ENCODE results near the gene PCDHB9. TPM values are rescaled to one million over a fixed set of nuclear protein-coding genes. Genes with fewer than 3 reads are reported as not detected.
A peak's percentile ranks its signal among the peaks of the same experiment; 100 is the strongest.
"Not testable (repeated sequence)": the region's sequence is repeated elsewhere in the genome, so short reads cannot be mapped to it uniquely, and the experiment has no call there.

Gene PCDHB9
- total RNA-seq (2014; rRNA removed; shearing (Covaris generic); ENCODE audit: low replicate concordance) = 0.11 and 0.29 TPM in 2 replicates

DNA sequence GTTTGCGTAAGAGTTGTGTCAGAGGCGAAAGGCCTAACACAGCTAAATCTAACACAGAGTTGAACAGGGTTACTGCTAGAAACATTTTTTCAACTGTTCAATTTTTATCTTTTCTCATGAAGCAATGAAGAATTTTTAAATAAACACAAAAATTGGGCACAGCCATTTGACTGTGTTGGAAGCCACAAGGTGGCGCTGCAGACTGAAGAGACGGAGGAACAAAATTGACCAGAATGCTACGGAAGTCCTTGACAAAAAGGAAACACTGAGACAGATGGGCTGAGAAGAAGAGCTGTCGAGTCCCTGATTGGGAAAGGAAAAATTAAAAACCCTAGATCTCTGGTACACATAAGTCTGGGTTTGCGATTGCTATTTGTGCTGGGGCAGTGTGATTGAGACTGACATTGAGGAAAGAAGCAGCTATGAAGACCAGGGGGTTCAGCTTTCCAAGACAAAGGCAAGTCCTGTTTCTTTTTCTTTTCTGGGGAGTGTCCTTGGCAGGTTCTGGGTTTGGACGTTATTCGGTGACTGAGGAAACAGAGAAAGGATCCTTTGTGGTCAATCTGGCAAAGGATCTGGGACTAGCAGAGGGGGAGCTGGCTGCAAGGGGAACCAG lies at the start of gene PCDHB9:
PCDHB9 (plus strand) TSS at position 265 of the 616 bp plus-strand sequence; CDS start at position 423, 158 bp downstream.
- DNase-seq = peak; percentile 76
- no peaks in the 10 kb centered on the region for H3K36me3 ChIP-seq (ENCODE audit: insufficient read depth, low read length)
- no peaks in the 10 kb centered on the region for H4K20me1 ChIP-seq (ENCODE audit: insufficient read depth, low read depth, low read length)
- H3K4me2 ChIP-seq (ENCODE audit: low read depth, low read length, poor library complexity, severe bottlenecking) = no peak within 1 kb of the TSS
- H2AFZ ChIP-seq (ENCODE audit: low read length) = peak within 1 kb of the TSS; percentile 62; the same call in 1 of the 2 replicates
- no peak within 1 kb of the TSS for H3K27ac ChIP-seq (ENCODE audit: low read length)
- peak within 1 kb of the TSS; percentile 19; the same call in 1 of the 2 replicates for H3K9ac ChIP-seq (ENCODE audit: low read length)
- no peaks in the 10 kb centered on the region for H3K9me2 ChIP-seq (replicated peaks; ENCODE audit: insufficient read depth, low read length)
- H3K27me3 ChIP-seq (ENCODE audit: low read length) = no peaks in the 10 kb centered on the region
- no peak within 1 kb of the TSS for H3K4me3 ChIP-seq (ENCODE audit: low read length)
- H3K9me3 ChIP-seq (ENCODE audit: low read length) = no peaks in the 10 kb centered on the region
- H3K4me1 ChIP-seq (ENCODE audit: low read length) = no peaks in the 10 kb centered on the region
- H3K79me2 ChIP-seq (ENCODE audit: low read length) = no peaks in the 10 kb centered on the region

DNA sequence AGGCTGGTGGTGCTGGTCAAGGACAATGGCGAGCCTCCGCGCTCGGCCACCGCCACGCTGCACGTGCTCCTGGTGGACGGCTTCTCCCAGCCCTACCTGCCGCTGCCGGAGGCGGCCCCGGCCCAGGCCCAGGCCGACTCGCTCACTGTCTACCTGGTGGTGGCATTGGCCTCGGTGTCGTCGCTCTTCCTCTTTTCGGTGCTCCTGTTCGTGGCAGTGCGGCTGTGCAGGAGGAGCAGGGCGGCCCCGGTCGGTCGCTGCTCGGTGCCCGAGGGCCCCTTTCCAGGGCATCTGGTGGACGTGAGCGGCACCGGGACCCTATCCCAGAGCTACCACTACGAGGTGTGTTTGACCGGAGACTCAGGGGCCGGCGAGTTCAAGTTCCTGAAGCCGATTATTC lies 49.6 kb upstream of the PCDHB9 start:
- H3K4me2 ChIP-seq (ENCODE audit: low read depth, low read length, poor library complexity, severe bottlenecking); H3K27me3 ChIP-seq (ENCODE audit: low read length); H4K20me1 ChIP-seq (ENCODE audit: insufficient read depth, low read depth, low read length); H3K4me3 ChIP-seq (ENCODE audit: low read length); DNase-seq; H3K27ac ChIP-seq (ENCODE audit: low read length); H3K36me3 ChIP-seq (ENCODE audit: insufficient read depth, low read length); H3K4me1 ChIP-seq (ENCODE audit: low read length); H2AFZ ChIP-seq (ENCODE audit: low read length); H3K9ac ChIP-seq (ENCODE audit: low read length); H3K79me2 ChIP-seq (ENCODE audit: low read length); H3K9me3 ChIP-seq (ENCODE audit: low read length); H3K9me2 ChIP-seq (replicated peaks; ENCODE audit: insufficient read depth, low read length): not testable (repeated sequence)

DNA sequence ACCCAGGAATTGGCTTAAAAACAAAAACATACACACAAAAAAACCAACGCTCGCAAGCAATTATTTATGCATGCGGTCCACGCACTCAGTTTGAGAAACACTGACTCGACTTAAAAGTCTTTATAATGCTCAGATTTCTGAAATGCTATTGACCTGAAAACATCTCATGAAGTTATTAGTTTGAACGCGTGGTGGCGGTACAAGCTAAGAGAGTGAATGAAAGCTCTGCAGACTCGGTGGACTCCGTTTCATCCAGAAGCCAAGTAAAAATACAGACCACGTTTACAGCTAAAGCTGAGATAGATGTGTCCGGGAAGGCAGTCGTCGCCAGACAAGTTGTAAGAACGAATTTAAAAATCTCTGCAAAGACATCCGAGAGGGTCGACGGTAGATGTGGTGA lies 37.1 kb upstream of the PCDHB9 start, which contains the start of gene PCDHB6:
PCDHB6 (plus strand) TSS at position 246 of the 400 bp plus-strand sequence. CDS start 201 bp downstream, outside the sequence.
- H3K4me1 ChIP-seq (ENCODE audit: low read length) = no peaks in the 10 kb centered on the region
- H3K4me2 ChIP-seq (ENCODE audit: low read depth, low read length, poor library complexity, severe bottlenecking) = no peak within 1 kb of the TSS
- no peak within 1 kb of the TSS for H3K4me3 ChIP-seq (ENCODE audit: low read length)
- H3K9me2 ChIP-seq (replicated peaks; ENCODE audit: insufficient read depth, low read length) = no peaks in the 10 kb centered on the region
- H3K9ac ChIP-seq (ENCODE audit: low read length) = no peak within 1 kb of the TSS
- H3K27me3 ChIP-seq (ENCODE audit: low read length) = no peaks in the 10 kb centered on the region
- no peak within 1 kb of the TSS for H2AFZ ChIP-seq (ENCODE audit: low read length)
- no peaks in the 10 kb centered on the region for H3K79me2 ChIP-seq (ENCODE audit: low read length)
- no peak within 1 kb of the TSS for H3K27ac ChIP-seq (ENCODE audit: low read length)
- no peaks in the 10 kb centered on the region for H4K20me1 ChIP-seq (ENCODE audit: insufficient read depth, low read depth, low read length)
- H3K36me3 ChIP-seq (ENCODE audit: insufficient read depth, low read length) = no peaks in the 10 kb centered on the region
- DNase-seq = peak; percentile 63
- no peaks in the 10 kb centered on the region for H3K9me3 ChIP-seq (ENCODE audit: low read length)

DNA sequence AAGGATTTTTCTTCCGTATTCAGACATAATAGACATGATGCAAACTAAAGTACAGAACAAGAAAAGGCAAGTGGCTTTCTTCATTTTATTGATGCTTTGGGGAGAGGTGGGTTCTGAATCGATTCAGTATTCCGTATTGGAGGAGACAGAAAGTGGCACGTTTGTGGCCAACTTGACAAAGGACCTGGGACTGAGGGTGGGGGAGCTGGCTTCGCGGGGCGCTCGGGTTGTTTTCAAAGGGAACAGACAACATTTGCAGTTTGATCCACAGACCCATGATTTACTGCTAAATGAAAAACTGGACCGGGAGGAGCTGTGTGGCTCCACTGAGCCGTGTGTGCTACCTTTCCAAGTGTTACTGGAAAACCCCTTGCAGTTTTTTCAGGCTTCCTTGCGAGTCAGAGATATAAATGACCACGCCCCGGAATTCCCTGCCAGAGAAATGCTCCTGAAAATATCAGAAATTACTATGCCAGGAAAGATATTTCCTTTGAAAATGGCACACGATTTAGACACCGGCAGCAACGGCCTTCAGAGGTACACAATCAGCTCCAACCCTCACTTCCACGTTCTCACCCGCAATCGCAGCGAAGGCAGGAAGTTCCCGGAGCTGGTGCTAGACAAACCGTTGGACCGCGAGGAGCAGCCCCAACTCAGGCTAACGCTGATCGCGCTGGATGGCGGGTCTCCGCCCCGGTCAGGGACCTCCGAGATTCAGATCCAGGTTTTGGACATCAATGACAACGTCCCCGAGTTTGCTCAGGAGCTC lies 36.6 kb upstream of the PCDHB9 start:
- Histone ChIP-seq H2AFZ (ENCODE audit: low read length) (no peak overlapping the region), H3K4me2 (ENCODE audit: low read depth, low read length, poor library complexity, severe bottlenecking) (no peak overlapping the region), H3K27me3 (ENCODE audit: low read length) (no peaks in the 10 kb centered on the region)

DNA sequence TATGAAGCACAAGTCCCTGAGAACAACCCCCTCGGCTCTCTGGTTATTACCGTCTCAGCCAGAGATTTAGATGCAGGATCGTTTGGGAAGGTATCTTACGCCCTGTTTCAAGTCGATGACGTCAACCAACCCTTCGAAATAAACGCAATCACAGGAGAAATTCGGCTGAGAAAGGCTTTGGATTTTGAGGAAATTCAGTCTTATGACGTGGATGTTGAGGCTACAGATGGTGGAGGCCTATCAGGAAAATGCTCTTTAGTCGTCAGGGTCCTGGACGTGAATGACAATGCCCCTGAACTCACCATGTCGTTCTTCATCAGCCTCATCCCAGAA lies 36.0 kb upstream of the PCDHB9 start:
- Histone ChIP-seq H3K9ac (ENCODE audit: low read length) (no peak overlapping the region), H3K4me1 (ENCODE audit: low read length) (no peaks in the 10 kb centered on the region), H3K79me2 (ENCODE audit: low read length) (no peaks in the 10 kb centered on the region), H3K36me3 (ENCODE audit: insufficient read depth, low read length) (no peaks in the 10 kb centered on the region), H2AFZ (ENCODE audit: low read length) (no peak overlapping the region), H3K27me3 (ENCODE audit: low read length) (no peaks in the 10 kb centered on the region), H4K20me1 (ENCODE audit: insufficient read depth, low read depth, low read length) (no peaks in the 10 kb centered on the region), H3K4me2 (ENCODE audit: low read depth, low read length, poor library complexity, severe bottlenecking) (no peak overlapping the region), H3K9me3 (ENCODE audit: low read length) (no peaks in the 10 kb centered on the region), H3K4me3 (ENCODE audit: low read length) (no peak overlapping the region), H3K27ac (ENCODE audit: low read length) (no peak overlapping the region), H3K9me2 (replicated peaks; ENCODE audit: insufficient read depth, low read length) (no peaks in the 10 kb centered on the region)
- DNase-seq = no peak

More for the DNA sequence above, 36.6 kb upstream of the PCDHB9 start:
- Histone ChIP-seq H4K20me1 (ENCODE audit: insufficient read depth, low read depth, low read length) (no peaks in the 10 kb centered on the region), H3K4me3 (ENCODE audit: low read length) (no peak overlapping the region), H3K79me2 (ENCODE audit: low read length) (no peaks in the 10 kb centered on the region), H3K4me1 (ENCODE audit: low read length) (no peaks in the 10 kb centered on the region), H3K9ac (ENCODE audit: low read length) (no peak overlapping the region), H3K36me3 (ENCODE audit: insufficient read depth, low read length) (no peaks in the 10 kb centered on the region), H3K27ac (ENCODE audit: low read length) (no peak overlapping the region), H3K9me2 (replicated peaks; ENCODE audit: insufficient read depth, low read length) (no peaks in the 10 kb centered on the region), H3K9me3 (ENCODE audit: low read length) (no peaks in the 10 kb centered on the region)
- DNase-seq = no peak

DNA sequence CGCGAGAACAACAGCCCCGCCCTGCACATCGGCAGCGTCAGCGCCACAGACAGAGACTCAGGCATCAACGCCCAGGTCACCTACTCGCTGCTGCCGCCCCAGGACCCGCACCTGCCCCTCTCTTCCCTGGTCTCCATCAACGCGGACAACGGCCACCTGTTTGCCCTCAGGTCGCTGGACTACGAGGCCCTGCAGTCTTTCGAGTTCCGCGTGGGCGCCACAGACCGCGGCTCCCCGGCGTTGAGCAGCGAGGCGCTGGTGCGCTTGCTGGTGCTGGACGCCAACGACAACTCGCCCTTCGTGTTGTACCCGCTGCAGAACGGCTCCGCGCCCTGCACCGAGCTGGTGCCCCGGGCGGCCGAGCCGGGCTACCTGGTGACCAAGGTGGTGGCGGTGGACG lies 35.3 kb upstream of the PCDHB9 start:
- not testable (repeated sequence) for H3K27me3 ChIP-seq (ENCODE audit: low read length); DNase-seq; H3K36me3 ChIP-seq (ENCODE audit: insufficient read depth, low read length); H3K27ac ChIP-seq (ENCODE audit: low read length); H3K79me2 ChIP-seq (ENCODE audit: low read length); H3K4me3 ChIP-seq (ENCODE audit: low read length); H2AFZ ChIP-seq (ENCODE audit: low read length); H3K9me2 ChIP-seq (replicated peaks; ENCODE audit: insufficient read depth, low read length); H4K20me1 ChIP-seq (ENCODE audit: insufficient read depth, low read depth, low read length); H3K4me2 ChIP-seq (ENCODE audit: low read depth, low read length, poor library complexity, severe bottlenecking); H3K4me1 ChIP-seq (ENCODE audit: low read length); H3K9ac ChIP-seq (ENCODE audit: low read length); H3K9me3 ChIP-seq (ENCODE audit: low read length)

DNA sequence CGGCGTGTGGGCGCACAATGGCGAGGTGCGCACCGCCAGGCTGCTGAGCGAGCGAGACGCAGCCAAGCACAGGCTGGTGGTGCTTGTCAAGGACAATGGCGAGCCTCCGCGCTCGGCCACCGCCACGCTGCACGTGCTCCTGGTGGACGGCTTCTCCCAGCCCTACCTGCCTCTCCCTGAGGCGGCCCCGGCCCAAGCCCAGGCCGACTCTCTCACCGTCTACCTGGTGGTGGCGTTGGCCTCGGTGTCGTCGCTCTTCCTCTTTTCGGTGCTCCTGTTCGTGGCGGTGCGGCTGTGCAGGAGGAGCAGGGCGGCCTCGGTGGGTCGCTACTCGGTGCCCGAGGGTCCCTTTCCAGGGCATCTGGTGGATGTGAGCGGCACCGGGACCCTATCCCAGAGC lies 34.9 kb upstream of the PCDHB9 start:
- not testable (repeated sequence) for H3K36me3 ChIP-seq (ENCODE audit: insufficient read depth, low read length); H3K4me3 ChIP-seq (ENCODE audit: low read length); DNase-seq; H3K27me3 ChIP-seq (ENCODE audit: low read length); H4K20me1 ChIP-seq (ENCODE audit: insufficient read depth, low read depth, low read length); H3K27ac ChIP-seq (ENCODE audit: low read length); H3K4me2 ChIP-seq (ENCODE audit: low read depth, low read length, poor library complexity, severe bottlenecking); H3K9ac ChIP-seq (ENCODE audit: low read length); H2AFZ ChIP-seq (ENCODE audit: low read length); H3K9me2 ChIP-seq (replicated peaks; ENCODE audit: insufficient read depth, low read length); H3K4me1 ChIP-seq (ENCODE audit: low read length); H3K79me2 ChIP-seq (ENCODE audit: low read length); H3K9me3 ChIP-seq (ENCODE audit: low read length)

DNA sequence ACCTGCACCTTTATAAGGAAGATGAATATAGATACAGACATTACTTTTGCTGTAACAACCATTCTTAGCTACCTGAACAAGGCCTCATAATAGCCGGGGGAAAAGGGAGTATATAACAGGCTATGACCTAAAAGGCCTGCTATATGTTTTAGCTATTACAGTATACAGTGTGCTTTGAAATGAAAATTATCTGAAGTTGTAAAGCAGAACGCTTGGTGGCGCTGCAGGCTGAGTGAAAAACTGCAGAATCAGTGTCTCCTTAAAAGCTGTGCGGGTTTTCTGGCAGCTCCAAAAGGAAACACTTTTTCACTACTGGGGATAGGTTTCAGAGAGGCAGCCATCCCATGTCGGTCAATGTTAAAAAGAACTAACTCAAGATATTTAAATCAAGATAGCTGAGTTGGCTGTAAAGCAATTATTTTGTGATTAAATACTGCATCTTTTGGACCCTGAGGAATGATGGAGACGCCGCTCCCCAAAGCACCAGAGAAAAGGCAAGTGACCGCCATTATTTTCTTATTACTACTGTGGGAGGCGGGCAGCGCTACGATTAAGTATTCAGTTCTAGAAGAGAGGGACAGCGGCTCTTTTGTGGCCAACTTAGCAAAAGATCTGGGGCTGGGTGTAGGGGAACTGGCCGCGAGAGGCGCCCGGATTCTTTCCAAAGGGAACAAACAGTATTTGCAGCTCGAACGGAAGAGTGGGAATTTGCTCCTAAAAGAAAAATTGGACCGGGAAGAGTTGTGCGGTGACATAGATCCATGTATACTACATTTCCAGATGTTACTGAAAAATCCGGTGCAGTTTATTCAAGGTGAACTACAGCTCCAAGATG lies 31.2 kb upstream of the PCDHB9 start:
- peak; percentile 69 for DNase-seq
- Histone ChIP-seq H3K9me2 (replicated peaks; ENCODE audit: insufficient read depth, low read length) (no peaks in the 10 kb centered on the region), H3K4me1 (ENCODE audit: low read length) (no peaks in the 10 kb centered on the region), H3K36me3 (ENCODE audit: insufficient read depth, low read length) (no peaks in the 10 kb centered on the region), H3K4me2 (ENCODE audit: low read depth, low read length, poor library complexity, severe bottlenecking) (no peak overlapping the region), H3K4me3 (ENCODE audit: low read length) (no peak overlapping the region), H4K20me1 (ENCODE audit: insufficient read depth, low read depth, low read length) (no peaks in the 10 kb centered on the region), H3K27ac (ENCODE audit: low read length) (no peak overlapping the region), H2AFZ (ENCODE audit: low read length) (no peak overlapping the region), H3K27me3 (ENCODE audit: low read length) (no peaks in the 10 kb centered on the region), H3K9ac (ENCODE audit: low read length) (no peak overlapping the region), H3K9me3 (ENCODE audit: low read length) (no peaks in the 10 kb centered on the region), H3K79me2 (ENCODE audit: low read length) (no peaks in the 10 kb centered on the region)
